ENCODE data around the gene SYNDIG1.

The SYNDIG1 gene

GRCh38 chr20:24696396-24696795 lies 227.0 kb downstream of the SYNDIG1 start:
- no peak for DNase-seq
- no peak overlapping the region for H3K4me3 ChIP-seq (ENCODE audit: insufficient read depth in 1 of 2, low read depth in 1 of 2, low read length in 2 of 2)
- H3K14ac ChIP-seq (ENCODE audit: low read length in 2 of 2), result no peak overlapping the region
- 93% methylated on average over 8 of the region's 8 CpGs for WGBS
- H4K91ac ChIP-seq (ENCODE audit: low read length), result no peak overlapping the region
- no peak overlapping the region for H2AK5ac ChIP-seq (ENCODE audit: low read length, severe bottlenecking)
- no peak overlapping the region for H3K23ac ChIP-seq (ENCODE audit: low read length in 2 of 2)
- no peaks in the 10 kb centered on the region for H3K79me1 ChIP-seq (replicated peaks; ENCODE audit: low read length, poor library complexity, severe bottlenecking)
- H3K9me3 ChIP-seq (ENCODE audit: control insufficient read depth, low read length), result no peaks in the 10 kb centered on the region
- H3K4ac ChIP-seq (ENCODE audit: low read depth in 1 of 2, low read length in 2 of 2), result no peak overlapping the region
- H3K18ac ChIP-seq (ENCODE audit: low read depth in 1 of 2, low read length in 2 of 2), result no peak overlapping the region
- no peak overlapping the region for H2BK15ac ChIP-seq (ENCODE audit: low read depth, poor library complexity, severe bottlenecking)
- H4K8ac ChIP-seq (ENCODE audit: low read length), result no peak overlapping the region
- no peaks in the 10 kb centered on the region for H3K4me1 ChIP-seq (ENCODE audit: control insufficient read depth, insufficient read depth, low read depth, low read length)
- H3K36me3 ChIP-seq (ENCODE audit: control insufficient read depth in 1 of 2, insufficient read depth in 2 of 2, low read depth in 1 of 2, low read length in 2 of 2), result no peaks in the 10 kb centered on the region
- H2BK12ac ChIP-seq (ENCODE audit: low read length in 2 of 2), result no peak overlapping the region
- H2AFZ ChIP-seq (ENCODE audit: low read depth, low read length), result no peak overlapping the region
- no peak overlapping the region for H3K27ac ChIP-seq (ENCODE audit: low read length, poor library complexity, severe bottlenecking)
- no peak overlapping the region for H2BK5ac ChIP-seq (ENCODE audit: low read depth, low read length, poor library complexity, severe bottlenecking)
- H2BK120ac ChIP-seq (ENCODE audit: low read depth, low read length), result no peak overlapping the region
- no peak overlapping the region for H3K4me2 ChIP-seq (ENCODE audit: low read length, poor library complexity, severe bottlenecking)
- no peak overlapping the region for H3K9ac ChIP-seq (ENCODE audit: low read length)
- H3K27me3 ChIP-seq (ENCODE audit: control insufficient read depth in 1 of 2, insufficient read depth in 1 of 2, low read length in 2 of 2), result peaks cover 18 to 62% of the 10 kb centered on the region in 2 experiments

GRCh38 chr20:24697411-24697810 lies 228.0 kb downstream of the SYNDIG1 start:
- H2BK12ac ChIP-seq (ENCODE audit: low read length in 2 of 2), result no peak overlapping the region
- H2BK5ac ChIP-seq (ENCODE audit: low read depth, low read length, poor library complexity, severe bottlenecking), result no peak overlapping the region
- no peak overlapping the region for H3K4me3 ChIP-seq (ENCODE audit: insufficient read depth in 1 of 2, low read depth in 1 of 2, low read length in 2 of 2)
- no peaks in the 10 kb centered on the region for H3K9me3 ChIP-seq (ENCODE audit: control insufficient read depth, low read length)
- no peak overlapping the region for H3K14ac ChIP-seq (ENCODE audit: low read length in 2 of 2)
- H4K91ac ChIP-seq (ENCODE audit: low read length), result no peak overlapping the region
- H3K23ac ChIP-seq (ENCODE audit: low read length in 2 of 2), result no peak overlapping the region
- WGBS, result 94% methylated on average over 6 of the region's 6 CpGs
- H3K18ac ChIP-seq (ENCODE audit: low read depth in 1 of 2, low read length in 2 of 2), result no peak overlapping the region
- H3K27ac ChIP-seq (ENCODE audit: low read length, poor library complexity, severe bottlenecking), result no peak overlapping the region
- H2BK120ac ChIP-seq (ENCODE audit: low read depth, low read length), result no peak overlapping the region
- no peak overlapping the region for H2AK5ac ChIP-seq (ENCODE audit: low read length, severe bottlenecking)
- no peaks in the 10 kb centered on the region for H3K4me1 ChIP-seq (ENCODE audit: control insufficient read depth, insufficient read depth, low read depth, low read length)
- H3K36me3 ChIP-seq (ENCODE audit: control insufficient read depth in 1 of 2, insufficient read depth in 2 of 2, low read depth in 1 of 2, low read length in 2 of 2), result no peaks in the 10 kb centered on the region
- H3K79me1 ChIP-seq (replicated peaks; ENCODE audit: low read length, poor library complexity, severe bottlenecking), result no peaks in the 10 kb centered on the region
- no peak for DNase-seq
- H2BK15ac ChIP-seq (ENCODE audit: low read depth, poor library complexity, severe bottlenecking), result no peak overlapping the region
- H3K27me3 ChIP-seq (ENCODE audit: control insufficient read depth in 1 of 2, insufficient read depth in 1 of 2, low read length in 2 of 2), result peaks cover 23 to 60% of the 10 kb centered on the region in 2 experiments
- H3K4me2 ChIP-seq (ENCODE audit: low read length, poor library complexity, severe bottlenecking), result no peak overlapping the region
- no peak overlapping the region for H4K8ac ChIP-seq (ENCODE audit: low read length)
- no peak overlapping the region for H3K4ac ChIP-seq (ENCODE audit: low read depth in 1 of 2, low read length in 2 of 2)
- H3K9ac ChIP-seq (ENCODE audit: low read length), result no peak overlapping the region
- no peak overlapping the region for H2AFZ ChIP-seq (ENCODE audit: low read depth, low read length)

- Histone ChIP-seq H3K79me1 (replicated peaks; ENCODE audit: low read length, poor library complexity, severe bottlenecking) (no peaks in the 10 kb centered on the region), H4K8ac (ENCODE audit: low read length) (no peak overlapping the region), H3K4me1 (ENCODE audit: control insufficient read depth, insufficient read depth, low read depth, low read length) (no peaks in the 10 kb centered on the region), H2AFZ (ENCODE audit: low read depth, low read length) (no peak overlapping the region), H3K4ac (ENCODE audit: low read depth in 1 of 2, low read length in 2 of 2) (no peak overlapping the region), H3K36me3 (ENCODE audit: control insufficient read depth in 1 of 2, insufficient read depth in 2 of 2, low read depth in 1 of 2, low read length in 2 of 2) (no peaks in the 10 kb centered on the region), H2AK5ac (ENCODE audit: low read length, severe bottlenecking) (no peak overlapping the region), H2BK120ac (ENCODE audit: low read depth, low read length) (no peak overlapping the region), H2BK12ac (ENCODE audit: low read length in 2 of 2) (no peak overlapping the region), H3K9me3 (ENCODE audit: control insufficient read depth, low read length) (no peaks in the 10 kb centered on the region), H3K18ac (ENCODE audit: low read depth in 1 of 2, low read length in 2 of 2) (no peak overlapping the region), H3K27ac (ENCODE audit: low read length, poor library complexity, severe bottlenecking) (no peak overlapping the region), H3K23ac (ENCODE audit: low read length in 2 of 2) (no peak overlapping the region), H3K4me2 (ENCODE audit: low read length, poor library complexity, severe bottlenecking) (no peak overlapping the region), H3K4me3 (ENCODE audit: insufficient read depth in 1 of 2, low read depth in 1 of 2, low read length in 2 of 2) (no peak overlapping the region), H3K9ac (ENCODE audit: low read length) (no peak overlapping the region), H3K27me3 (ENCODE audit: control insufficient read depth in 1 of 2, insufficient read depth in 1 of 2, low read length in 2 of 2) (peaks cover 29 to 65% of the 10 kb centered on the region in 2 experiments), H2BK15ac (ENCODE audit: low read depth, poor library complexity, severe bottlenecking) (no peak overlapping the region), H2BK5ac (ENCODE audit: low read depth, low read length, poor library complexity, severe bottlenecking) (no peak overlapping the region), H4K91ac (ENCODE audit: low read length) (no peak overlapping the region), H3K14ac (ENCODE audit: low read length in 2 of 2) (no peak overlapping the region)
- DNase-seq, result no peak
- 81% methylated on average over 6 of the region's 6 CpGs for WGBS
These were observed 228.8 kb downstream of the SYNDIG1 start for GRCh38 chr20:24698189-24698588.

- Histone ChIP-seq H3K23ac (ENCODE audit: low read length in 2 of 2) (no peak overlapping the region), H2AK5ac (ENCODE audit: low read length, severe bottlenecking) (no peak overlapping the region), H3K14ac (ENCODE audit: low read length in 2 of 2) (no peak overlapping the region), H3K4ac (ENCODE audit: low read depth in 1 of 2, low read length in 2 of 2) (no peak overlapping the region), H2AFZ (ENCODE audit: low read depth, low read length) (no peak overlapping the region), H3K36me3 (ENCODE audit: control insufficient read depth in 1 of 2, insufficient read depth in 2 of 2, low read depth in 1 of 2, low read length in 2 of 2) (no peaks in the 10 kb centered on the region), H4K8ac (ENCODE audit: low read length) (no peak overlapping the region), H2BK120ac (ENCODE audit: low read depth, low read length) (no peak overlapping the region), H3K27ac (ENCODE audit: low read length, poor library complexity, severe bottlenecking) (no peak overlapping the region), H3K4me1 (ENCODE audit: control insufficient read depth, insufficient read depth, low read depth, low read length) (no peaks in the 10 kb centered on the region), H3K4me3 (ENCODE audit: insufficient read depth in 1 of 2, low read depth in 1 of 2, low read length in 2 of 2) (no peak overlapping the region), H4K91ac (ENCODE audit: low read length) (no peak overlapping the region), H2BK5ac (ENCODE audit: low read depth, low read length, poor library complexity, severe bottlenecking) (no peak overlapping the region), H3K9me3 (ENCODE audit: control insufficient read depth, low read length) (no peaks in the 10 kb centered on the region), H3K18ac (ENCODE audit: low read depth in 1 of 2, low read length in 2 of 2) (no peak overlapping the region), H3K27me3 (ENCODE audit: control insufficient read depth in 1 of 2, insufficient read depth in 1 of 2, low read length in 2 of 2) (peaks cover 30 to 64% of the 10 kb centered on the region in 2 experiments), H2BK12ac (ENCODE audit: low read length in 2 of 2) (no peak overlapping the region), H3K9ac (ENCODE audit: low read length) (no peak overlapping the region), H2BK15ac (ENCODE audit: low read depth, poor library complexity, severe bottlenecking) (no peak overlapping the region), H3K79me1 (replicated peaks; ENCODE audit: low read length, poor library complexity, severe bottlenecking) (no peaks in the 10 kb centered on the region), H3K4me2 (ENCODE audit: low read length, poor library complexity, severe bottlenecking) (no peak overlapping the region)
- WGBS, result 91% methylated on average over 5 of the region's 5 CpGs
- DNase-seq, result no peak
These were observed 229.3 kb downstream of the SYNDIG1 start for GRCh38 chr20:24698706-24699206.
